ENCODE measurements around the gene TRAPPC11. TPM values are rescaled to one million over a fixed set of nuclear protein-coding genes. Genes with fewer than 3 reads are reported as not detected.

Gene TRAPPC11
- total and polyA plus RNA-seq, 2 donors (not counting 1 experiment from before 2014, with no cell fraction given), result 36.4 to 46.6 TPM

DNA sequence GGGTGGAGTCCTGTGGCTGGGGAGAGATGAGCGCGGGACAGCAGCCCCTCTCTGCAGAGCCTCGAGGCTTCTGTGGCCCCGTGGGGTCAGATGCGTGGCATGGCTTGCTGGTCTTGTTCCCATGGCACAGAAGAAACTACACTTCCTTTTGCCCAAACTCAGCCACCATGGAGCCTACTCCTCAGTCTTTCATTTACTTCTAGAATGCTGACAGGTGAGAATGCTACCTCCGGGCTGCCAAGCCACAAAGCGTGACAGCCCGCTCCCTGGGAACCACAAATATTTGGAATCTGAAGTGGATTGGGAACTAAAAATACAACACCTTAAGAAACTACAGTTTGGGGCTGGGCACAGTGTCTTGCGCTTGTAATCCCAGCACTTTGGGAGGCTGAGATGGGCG, 98.0 kb downstream of the TRAPPC11 start:
- H3K79me2 ChIP-seq (ENCODE audit: control insufficient read depth, insufficient read depth, low read length), result no peaks in the 10 kb centered on the region
- no peaks in the 10 kb centered on the region for H3K9me3 ChIP-seq (ENCODE audit: control insufficient read depth, insufficient read depth, low read depth, low read length)
- H3K4me2 ChIP-seq (ENCODE audit: extremely low read depth, insufficient read depth, low read length), result no peak overlapping the region
- no peak overlapping the region for H3K9ac ChIP-seq (ENCODE audit: insufficient read depth, low read length)
- peak in 1 of 2 donors; percentile 19 for DNase-seq (ENCODE audit: low read depth in 2 of 2)
- H3K27ac ChIP-seq (ENCODE audit: insufficient read depth, low read length), result no peak overlapping the region
- no peaks in the 10 kb centered on the region for H4K20me1 ChIP-seq (ENCODE audit: control insufficient read depth, extremely low read depth, insufficient read depth, low read length)
- no peaks in the 10 kb centered on the region for H3K27me3 ChIP-seq (ENCODE audit: control insufficient read depth, insufficient read depth, low read length)
- no peaks in the 10 kb centered on the region for H3K36me3 ChIP-seq (ENCODE audit: control insufficient read depth, insufficient read depth, low read length)
- H3K4me3 ChIP-seq (replicated peaks in 1 of 4; ENCODE audit: control extremely low read depth in 1 of 4, insufficient read depth in 1 of 4, low read depth in 3 of 4, low read length in 4 of 4), result no peak overlapping the region
- TF ChIP-seq, protein P1, sequence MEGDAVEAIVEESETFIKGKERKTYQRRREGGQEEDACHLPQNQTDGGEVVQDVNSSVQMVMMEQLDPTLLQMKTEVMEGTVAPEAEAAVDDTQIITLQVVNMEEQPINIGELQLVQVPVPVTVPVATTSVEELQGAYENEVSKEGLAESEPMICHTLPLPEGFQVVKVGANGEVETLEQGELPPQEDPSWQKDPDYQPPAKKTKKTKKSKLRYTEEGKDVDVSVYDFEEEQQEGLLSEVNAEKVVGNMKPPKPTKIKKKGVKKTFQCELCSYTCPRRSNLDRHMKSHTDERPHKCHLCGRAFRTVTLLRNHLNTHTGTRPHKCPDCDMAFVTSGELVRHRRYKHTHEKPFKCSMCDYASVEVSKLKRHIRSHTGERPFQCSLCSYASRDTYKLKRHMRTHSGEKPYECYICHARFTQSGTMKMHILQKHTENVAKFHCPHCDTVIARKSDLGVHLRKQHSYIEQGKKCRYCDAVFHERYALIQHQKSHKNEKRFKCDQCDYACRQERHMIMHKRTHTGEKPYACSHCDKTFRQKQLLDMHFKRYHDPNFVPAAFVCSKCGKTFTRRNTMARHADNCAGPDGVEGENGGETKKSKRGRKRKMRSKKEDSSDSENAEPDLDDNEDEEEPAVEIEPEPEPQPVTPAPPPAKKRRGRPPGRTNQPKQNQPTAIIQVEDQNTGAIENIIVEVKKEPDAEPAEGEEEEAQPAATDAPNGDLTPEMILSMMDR (conservative IDR thresholded peaks at IDR 0.05 in 1 of 2, IDR thresholded peaks at IDR 0.05 in 1 of 2; ENCODE audit: low read depth in 1 of 2, low read length in 2 of 2), result no peak
- TF ChIP-seq EZH2 (IDR thresholded peaks at IDR 0.05; ENCODE audit: low read length, missing control alignments), result no peak
- H3K4me1 ChIP-seq (ENCODE audit: control insufficient read depth, extremely low read depth, insufficient read depth, low read length), result no peaks in the 10 kb centered on the region
- H2AFZ ChIP-seq (ENCODE audit: low read length), result no peak overlapping the region

- Histone ChIP-seq H2AFZ (ENCODE audit: low read length) (no peak overlapping the region), H3K36me3 (ENCODE audit: control insufficient read depth, insufficient read depth, low read length) (no peaks in the 10 kb centered on the region), H3K9ac (ENCODE audit: insufficient read depth, low read length) (no peak overlapping the region), H4K20me1 (ENCODE audit: control insufficient read depth, extremely low read depth, insufficient read depth, low read length) (no peaks in the 10 kb centered on the region), H3K4me1 (ENCODE audit: control insufficient read depth, extremely low read depth, insufficient read depth, low read length) (no peaks in the 10 kb centered on the region), H3K4me3 (replicated peaks in 1 of 4; ENCODE audit: control extremely low read depth in 1 of 4, insufficient read depth in 1 of 4, low read depth in 3 of 4, low read length in 4 of 4) (no peak overlapping the region), H3K27me3 (ENCODE audit: control insufficient read depth, insufficient read depth, low read length) (no peaks in the 10 kb centered on the region), H3K4me2 (ENCODE audit: extremely low read depth, insufficient read depth, low read length) (no peak overlapping the region), H3K79me2 (ENCODE audit: control insufficient read depth, insufficient read depth, low read length) (no peaks in the 10 kb centered on the region), H3K9me3 (ENCODE audit: control insufficient read depth, insufficient read depth, low read depth, low read length) (no peaks in the 10 kb centered on the region), H3K27ac (ENCODE audit: insufficient read depth, low read length) (no peak overlapping the region)
- TF ChIP-seq, protein P1 (conservative IDR thresholded peaks at IDR 0.05 in 1 of 2, IDR thresholded peaks at IDR 0.05 in 1 of 2; ENCODE audit: low read depth in 1 of 2, low read length in 2 of 2), result peak; percentile 10 to 37
- TF ChIP-seq EZH2 (IDR thresholded peaks at IDR 0.05; ENCODE audit: low read length, missing control alignments), result no peak
- DNase-seq (ENCODE audit: low read depth in 2 of 2), result peak in 1 of 2 donors; percentile 6
Observed at GRCh38 chr4:183758061-183758757, 99.1 kb downstream of the TRAPPC11 start.

DNA sequence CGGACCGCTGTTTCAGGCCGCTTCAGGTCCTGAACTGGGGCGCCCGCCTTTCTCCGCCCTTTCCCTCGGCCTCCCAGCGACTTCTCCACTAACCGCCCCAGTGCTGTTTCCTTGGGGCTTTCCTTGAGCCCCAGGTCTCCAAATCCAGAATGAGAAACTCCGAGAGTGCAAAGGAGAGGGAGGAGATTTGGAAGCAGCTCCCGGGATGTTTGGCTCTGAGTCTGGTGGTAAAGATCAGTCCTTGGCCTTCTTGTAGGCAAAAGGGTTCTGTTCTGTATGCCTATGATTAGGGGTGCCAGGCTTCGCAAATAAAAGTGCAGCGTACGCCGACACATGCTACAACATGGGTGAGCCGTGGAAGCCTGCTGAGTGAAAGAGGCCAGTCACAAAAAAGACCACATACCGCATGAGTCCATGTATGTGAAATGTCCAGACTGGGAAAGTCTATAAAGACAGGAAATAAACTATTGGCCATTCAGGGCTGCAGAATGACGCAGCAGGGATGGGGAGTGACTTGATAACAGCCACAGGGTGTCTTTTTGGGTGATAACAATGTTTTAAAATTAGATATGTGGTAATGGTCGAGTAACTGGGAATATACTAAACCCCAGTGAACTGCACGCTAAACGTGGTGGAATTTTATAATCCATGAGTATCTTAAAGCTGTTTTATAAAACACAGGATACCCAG, 99.8 kb downstream of the TRAPPC11 start:
- no peaks in the 10 kb centered on the region for H3K9me3 ChIP-seq (ENCODE audit: control insufficient read depth, insufficient read depth, low read depth, low read length)
- H3K27ac ChIP-seq (ENCODE audit: insufficient read depth, low read length), result no peak overlapping the region
- no peaks in the 10 kb centered on the region for H4K20me1 ChIP-seq (ENCODE audit: control insufficient read depth, extremely low read depth, insufficient read depth, low read length)
- H3K9ac ChIP-seq (ENCODE audit: insufficient read depth, low read length), result no peak overlapping the region
- no peaks in the 10 kb centered on the region for H3K27me3 ChIP-seq (ENCODE audit: control insufficient read depth, insufficient read depth, low read length)
- H3K36me3 ChIP-seq (ENCODE audit: control insufficient read depth, insufficient read depth, low read length), result no peaks in the 10 kb centered on the region
- TF ChIP-seq EZH2 (IDR thresholded peaks at IDR 0.05; ENCODE audit: low read length, missing control alignments), result no peak
- TF ChIP-seq, protein P1 (conservative IDR thresholded peaks at IDR 0.05 in 1 of 2, IDR thresholded peaks at IDR 0.05 in 1 of 2; ENCODE audit: low read depth in 1 of 2, low read length in 2 of 2), result no peak
- H3K79me2 ChIP-seq (ENCODE audit: control insufficient read depth, insufficient read depth, low read length), result no peaks in the 10 kb centered on the region
- H3K4me1 ChIP-seq (ENCODE audit: control insufficient read depth, extremely low read depth, insufficient read depth, low read length), result no peaks in the 10 kb centered on the region
- H2AFZ ChIP-seq (ENCODE audit: low read length), result no peak overlapping the region
- H3K4me2 ChIP-seq (ENCODE audit: extremely low read depth, insufficient read depth, low read length), result no peak overlapping the region
- no peak overlapping the region for H3K4me3 ChIP-seq (replicated peaks in 1 of 4; ENCODE audit: control extremely low read depth in 1 of 4, insufficient read depth in 1 of 4, low read depth in 3 of 4, low read length in 4 of 4)
- DNase-seq (ENCODE audit: low read depth in 2 of 2), result no peak

Data from fibroblast of lung (primary cell).